Tibial nerve (tissue), 4 donors: ENCODE results near the gene CUX1. TPM values are rescaled to one million over a fixed set of nuclear protein-coding genes. Genes with fewer than 3 reads are reported as not detected.
"Not testable (repeated sequence)": the region's sequence is repeated elsewhere in the genome, so short reads cannot be mapped to it uniquely, and the experiment has no call there.

Experiments used
- DNase-seq, 2 donors: peaks; one replicate each; pipeline ENCODE4 v3.0.0-alpha.2; 2019; ENCODE audit warnings: low spot score in 2 of 2
- H3K27ac ChIP-seq, 4 donors: fragments of 200-600 bp; sonication (generic) in 3 of 4; one replicate each; pipeline ENCODE4 v1.5.1; 2017 to 2019; ENCODE audit warnings: mild to moderate bottlenecking in 1 of 4
- H3K27me3 ChIP-seq, 2 donors: fragments of 200-600 bp; sonication (generic) in 1 of 2; one replicate each; pipeline versions ENCODE4 v1.5.1 to v1.6.0; 2017 to 2019
- H3K36me3 ChIP-seq, 3 donors: fragments of 200-600 bp; sonication (generic); one replicate each; pipeline ENCODE4 v1.5.1; 2018 to 2019
- H3K4me1 ChIP-seq, 4 donors: fragments of 200-600 bp; sonication (generic) in 3 of 4; one replicate each; pipeline ENCODE4 v1.5.1; 2017 to 2019
- H3K4me3 ChIP-seq, 4 donors: fragments of 200-600 bp; sonication (generic) in 3 of 4; one replicate each; pipeline ENCODE4 v1.5.1; 2017 to 2019; ENCODE audit warnings: mild to moderate bottlenecking in 1 of 4, moderate library complexity in 1 of 4
- H3K9me3 ChIP-seq, 4 donors: fragments of 200-600 bp; sonication (generic) in 3 of 4; one replicate each; pipeline ENCODE4 v1.5.1; 2017 to 2019
- CTCF ChIP-seq, 5 experiments: fragments of 200-600 bp in 3 of 5; fragments of 450-650 bp in 2 of 5; sonication (generic) in 3 of 5; IDR thresholded peaks; one replicate each; pipeline ENCODE4 v1.5.1; 2016 to 2019; ENCODE audit warnings: antibody characterized with exemption in 5 of 5, mild to moderate bottlenecking in 3 of 5, moderate library complexity in 2 of 5
- EP300 ChIP-seq, 2 donors: sonication (generic); formaldehyde crosslinking; IDR thresholded peaks; one replicate each; pipeline ENCODE4 v1.6.1; 2017; ENCODE audit warnings: antibody characterized with exemption in 2 of 2, mild to moderate bottlenecking in 1 of 2
- POLR2A ChIP-seq, 2 donors: fragments of 450-650 bp; IDR thresholded peaks; one replicate each; pipeline ENCODE4 v1.6.1; 2017; ENCODE audit warnings: antibody characterized with exemption in 2 of 2, mild to moderate bottlenecking in 2 of 2, moderate library complexity in 2 of 2
- WGBS, 2 donors: methylation state at CpG; one replicate each; pipeline ENCODE4 v1.1.5; 2018; 5-methylcytosine and 5-hydroxymethylcytosine counted together
- total RNA-seq, 4 donors: library from RNA; depleted of rRNA; stranded (reverse); fragments of >200 nt; gene quantifications; one replicate each; pipeline ENCODE4 v1.1.0, GENCODE V29; 2016

Gene CUX1
- total RNA-seq, 4 donors from 2014 or later = 74.5 to 104 (median 84.3) TPM

DNA sequence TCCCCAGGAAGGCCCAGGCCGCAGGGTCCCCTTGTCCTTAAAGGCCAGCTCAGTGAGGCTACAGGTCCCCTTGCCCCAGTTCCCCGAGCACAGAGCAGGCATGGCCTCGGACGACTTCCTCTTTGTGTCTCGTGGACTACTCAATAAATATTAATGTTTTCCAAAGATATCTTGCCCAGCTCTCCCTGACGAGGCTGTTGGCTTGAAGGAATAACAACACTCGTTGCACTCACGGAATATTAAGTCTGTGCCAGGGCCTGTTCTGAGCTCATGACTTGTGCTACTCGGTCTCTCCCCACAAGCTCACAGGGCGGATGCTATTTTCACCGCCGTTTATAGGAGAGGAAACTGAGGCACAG lies 68.2 kb downstream of the CUX1 start:
- no peaks in the 10 kb centered on the region for H3K9me3 ChIP-seq
- no peak overlapping the region for H3K27ac ChIP-seq
- no peak for DNase-seq
- no peaks in the 10 kb centered on the region for H3K36me3 ChIP-seq
- whole genome bisulfite sequencing, 2 donors = 61 to 75% methylated on average over 12 of the region's 12 CpGs
- peaks cover 0 to 55% (median 13%) of the 10 kb centered on the region in 4 donors for H3K4me1 ChIP-seq
- H3K4me3 ChIP-seq = no peak overlapping the region
- no peak for TF ChIP-seq POLR2A (IDR thresholded peaks at IDR 0.05)
- TF ChIP-seq EP300 (IDR thresholded peaks at IDR 0.05) = no peak
- TF ChIP-seq CTCF (IDR thresholded peaks at IDR 0.05) = no peak
- H3K27me3 ChIP-seq = no peaks in the 10 kb centered on the region

DNA sequence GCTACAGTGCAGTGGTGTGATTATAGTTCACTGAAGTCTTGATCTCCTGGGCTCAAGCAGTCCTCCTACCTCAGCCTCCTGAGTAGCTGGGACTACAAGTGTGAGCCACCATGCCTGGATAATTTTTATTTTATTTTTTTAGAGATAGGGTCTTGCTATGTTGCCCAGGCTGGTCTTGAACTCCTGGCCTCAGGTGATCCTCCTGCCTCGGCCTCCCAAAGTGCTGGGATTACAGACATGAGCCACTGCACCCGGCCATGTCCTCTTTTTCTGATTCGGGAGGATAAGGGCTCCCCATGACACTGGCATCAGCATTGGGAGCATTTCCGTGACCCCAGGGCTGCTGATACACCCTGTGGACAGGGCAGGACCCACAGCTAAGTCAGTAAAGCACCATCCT lies 69.9 kb downstream of the CUX1 start:
- WGBS, 2 donors = 93 to 98% methylated on average over 4 of the region's 4 CpGs
- H3K27ac ChIP-seq, H3K27me3 ChIP-seq, H3K36me3 ChIP-seq, DNase-seq, H3K4me3 ChIP-seq, H3K9me3 ChIP-seq: not testable (repeated sequence)
- peaks cover 0 to 42% (median 10%) of the 10 kb centered on the region in 4 donors for H3K4me1 ChIP-seq

GRCh38 chr7:101888564-101888963 lies 71.1 kb downstream of the CUX1 start:
- not testable (repeated sequence) for H3K4me3 ChIP-seq, H3K9me3 ChIP-seq, DNase-seq, H3K27me3 ChIP-seq, H3K36me3 ChIP-seq, H3K27ac ChIP-seq
- 91 to 95% methylated on average over 3 of the region's 3 CpGs for WGBS, 2 donors
- peaks cover 0 to 30% (median 2%) of the 10 kb centered on the region in 4 donors for H3K4me1 ChIP-seq

- Histone ChIP-seq H3K9me3 (no peaks in the 10 kb centered on the region), H3K4me1 (peaks cover 0 to 11% (median 0%) of the 10 kb centered on the region in 4 donors), H3K36me3 (no peaks in the 10 kb centered on the region), H3K27ac (no peak overlapping the region), H3K4me3 (no peak overlapping the region), H3K27me3 (no peaks in the 10 kb centered on the region)
- TF ChIP-seq CTCF (IDR thresholded peaks at IDR 0.05) (no peak), EP300 (IDR thresholded peaks at IDR 0.05) (no peak), POLR2A (IDR thresholded peaks at IDR 0.05) (no peak)
- 81 to 84% methylated on average over 7 of the region's 7 CpGs for WGBS, 2 donors
- no peak for DNase-seq
These were observed 73.5 kb downstream of the CUX1 start for GRCh38 chr7:101890749-101891523.

GRCh38 chr7:101891936-101892640 lies 74.7 kb downstream of the CUX1 start:
- DNase-seq = no peak
- Histone ChIP-seq H3K36me3 (no peaks in the 10 kb centered on the region), H3K4me3 (no peak overlapping the region), H3K9me3 (no peaks in the 10 kb centered on the region), H3K4me1 (peaks cover 0 to 11% (median 0%) of the 10 kb centered on the region in 4 donors), H3K27ac (no peak overlapping the region), H3K27me3 (no peaks in the 10 kb centered on the region)
- WGBS, 2 donors = 77 to 81% methylated on average over 11 of the region's 11 CpGs
- TF ChIP-seq POLR2A (IDR thresholded peaks at IDR 0.05) (no peak), EP300 (IDR thresholded peaks at IDR 0.05) (no peak), CTCF (IDR thresholded peaks at IDR 0.05) (no peak)

DNA sequence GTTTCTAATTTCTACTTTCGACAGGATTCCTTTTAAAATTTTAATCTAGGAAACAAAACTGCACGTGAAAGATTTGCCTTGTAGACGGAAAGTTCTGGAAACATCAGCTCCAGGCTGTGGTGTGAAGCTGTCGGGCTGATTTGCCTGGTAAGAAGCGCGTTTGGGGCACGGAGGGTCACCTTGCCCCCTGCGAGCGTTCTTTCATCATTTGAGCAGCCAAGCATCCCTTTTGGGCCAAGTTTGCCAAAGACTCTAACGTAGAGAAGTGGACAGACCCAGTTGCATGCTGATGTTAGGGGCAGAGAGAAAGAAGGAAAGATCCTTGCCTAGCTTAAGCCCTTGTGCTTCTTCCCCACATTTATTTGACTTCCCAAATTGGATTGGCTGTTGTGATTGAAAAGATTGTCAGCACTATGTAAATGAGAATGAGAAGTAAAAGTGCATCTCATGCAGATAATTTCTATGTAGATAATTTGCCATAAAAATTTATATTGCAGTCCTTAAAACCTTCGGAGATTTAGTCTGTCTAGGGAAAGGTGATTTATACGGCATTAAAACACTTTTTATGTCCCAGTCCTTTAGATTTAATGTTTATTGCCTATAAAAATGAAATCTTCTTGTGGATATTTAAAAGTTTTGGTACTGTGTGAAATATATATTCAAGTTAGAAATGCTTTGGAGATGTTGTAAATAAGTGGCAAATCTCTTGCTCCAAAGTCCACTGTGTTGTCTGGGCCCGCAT lies 76.1 kb downstream of the CUX1 start:
- Histone ChIP-seq H3K27me3 (no peaks in the 10 kb centered on the region), H3K27ac (no peak overlapping the region), H3K4me1 (peaks cover 0 to 25% (median 3%) of the 10 kb centered on the region in 4 donors), H3K36me3 (no peaks in the 10 kb centered on the region), H3K4me3 (no peak overlapping the region), H3K9me3 (no peaks in the 10 kb centered on the region)
- DNase-seq = no peak
- TF ChIP-seq CTCF (IDR thresholded peaks at IDR 0.05) (no peak), EP300 (IDR thresholded peaks at IDR 0.05) (no peak), POLR2A (IDR thresholded peaks at IDR 0.05) (no peak)
- WGBS, 2 donors = 91 to 92% methylated on average over 13 of the region's 13 CpGs
